ENCODE measurements around the gene EFHC2.

Gene EFHC2

GRCh38 chrX:44099366-44099765 lies 244.1 kb downstream of the EFHC2 start:
- no peak for TF ChIP-seq CTCF (IDR thresholded peaks at IDR 0.05; ENCODE audit: low read depth, low read length)

More at GRCh38 chrX:44099366-44099765, 244.1 kb downstream of the EFHC2 start:
- no peak overlapping the region for H3K4me3 ChIP-seq (ENCODE audit: low read depth, low read length)
